ENCODE measurements around the gene USF1. TPM values are rescaled to one million over a fixed set of nuclear protein-coding genes. Genes with fewer than 3 reads are reported as not detected.

The USF1 gene
- total and polyA plus RNA-seq, 9 of the 15 experiments (the other 6 are each of a cell fraction or from before 2014, with no cell fraction given), result 7.4 to 60.2 (median 54.2) TPM

DNA sequence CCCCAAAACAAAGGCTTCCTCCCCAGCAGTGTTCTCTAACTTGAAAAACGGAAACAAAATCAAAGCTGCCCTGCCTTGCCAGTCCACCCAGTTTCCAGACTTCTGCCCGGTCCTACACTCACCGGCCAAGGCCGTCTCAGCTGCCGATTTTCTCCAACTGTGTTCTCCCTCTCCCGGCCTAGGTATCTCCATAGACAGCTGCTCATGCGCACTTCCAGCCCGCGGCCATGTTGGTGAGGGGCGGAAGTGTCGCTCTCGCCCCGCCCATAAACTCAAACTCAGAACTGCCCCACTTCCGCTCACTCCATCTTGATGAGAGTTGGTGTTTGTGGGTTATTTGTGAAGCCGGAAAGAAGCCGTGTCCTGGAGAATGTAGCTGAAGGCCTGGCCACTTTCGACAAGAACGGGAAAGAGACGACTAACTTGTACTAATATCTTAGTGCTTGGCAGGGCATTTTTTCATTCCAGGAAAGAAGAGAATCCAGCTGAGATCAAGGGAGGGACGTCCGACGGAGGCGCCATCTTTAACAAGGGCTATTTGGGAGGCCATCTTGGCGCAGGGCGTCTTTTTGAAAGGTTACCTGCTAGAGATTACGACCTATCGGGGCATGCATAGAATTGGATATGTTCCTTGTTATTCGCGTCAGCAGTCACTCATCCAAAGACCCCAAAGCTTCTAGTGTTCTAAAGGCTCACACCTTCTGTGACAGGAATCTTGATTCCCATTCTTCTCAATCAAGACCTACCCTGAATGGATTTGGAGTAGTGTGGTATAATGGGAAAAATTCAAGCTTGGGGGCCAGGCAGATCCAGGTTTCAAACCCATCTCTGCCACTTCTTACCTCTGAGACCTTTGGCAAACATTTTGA, at the start of gene USF1 (continued):
- TF ChIP-seq, protein P1, sequence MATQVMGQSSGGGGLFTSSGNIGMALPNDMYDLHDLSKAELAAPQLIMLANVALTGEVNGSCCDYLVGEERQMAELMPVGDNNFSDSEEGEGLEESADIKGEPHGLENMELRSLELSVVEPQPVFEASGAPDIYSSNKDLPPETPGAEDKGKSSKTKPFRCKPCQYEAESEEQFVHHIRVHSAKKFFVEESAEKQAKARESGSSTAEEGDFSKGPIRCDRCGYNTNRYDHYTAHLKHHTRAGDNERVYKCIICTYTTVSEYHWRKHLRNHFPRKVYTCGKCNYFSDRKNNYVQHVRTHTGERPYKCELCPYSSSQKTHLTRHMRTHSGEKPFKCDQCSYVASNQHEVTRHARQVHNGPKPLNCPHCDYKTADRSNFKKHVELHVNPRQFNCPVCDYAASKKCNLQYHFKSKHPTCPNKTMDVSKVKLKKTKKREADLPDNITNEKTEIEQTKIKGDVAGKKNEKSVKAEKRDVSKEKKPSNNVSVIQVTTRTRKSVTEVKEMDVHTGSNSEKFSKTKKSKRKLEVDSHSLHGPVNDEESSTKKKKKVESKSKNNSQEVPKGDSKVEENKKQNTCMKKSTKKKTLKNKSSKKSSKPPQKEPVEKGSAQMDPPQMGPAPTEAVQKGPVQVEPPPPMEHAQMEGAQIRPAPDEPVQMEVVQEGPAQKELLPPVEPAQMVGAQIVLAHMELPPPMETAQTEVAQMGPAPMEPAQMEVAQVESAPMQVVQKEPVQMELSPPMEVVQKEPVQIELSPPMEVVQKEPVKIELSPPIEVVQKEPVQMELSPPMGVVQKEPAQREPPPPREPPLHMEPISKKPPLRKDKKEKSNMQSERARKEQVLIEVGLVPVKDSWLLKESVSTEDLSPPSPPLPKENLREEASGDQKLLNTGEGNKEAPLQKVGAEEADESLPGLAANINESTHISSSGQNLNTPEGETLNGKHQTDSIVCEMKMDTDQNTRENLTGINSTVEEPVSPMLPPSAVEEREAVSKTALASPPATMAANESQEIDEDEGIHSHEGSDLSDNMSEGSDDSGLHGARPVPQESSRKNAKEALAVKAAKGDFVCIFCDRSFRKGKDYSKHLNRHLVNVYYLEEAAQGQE (IDR thresholded peaks at IDR 0.05; ENCODE audit: borderline replicate concordance), result 0 out of 2 replicates have a peak, but pooled peaks have one; percentile 2
- TF ChIP-seq, protein P1 (CRISPR knock-in tag; IDR thresholded peaks at IDR 0.05; ENCODE audit: low read depth), result no peak
- TF ChIP-seq ZNF224 (CRISPR knock-in tag; IDR thresholded peaks at IDR 0.05), result 0 out of 2 replicates have a peak, but pooled peaks have one; percentile 36
- TF ChIP-seq, protein P2, sequence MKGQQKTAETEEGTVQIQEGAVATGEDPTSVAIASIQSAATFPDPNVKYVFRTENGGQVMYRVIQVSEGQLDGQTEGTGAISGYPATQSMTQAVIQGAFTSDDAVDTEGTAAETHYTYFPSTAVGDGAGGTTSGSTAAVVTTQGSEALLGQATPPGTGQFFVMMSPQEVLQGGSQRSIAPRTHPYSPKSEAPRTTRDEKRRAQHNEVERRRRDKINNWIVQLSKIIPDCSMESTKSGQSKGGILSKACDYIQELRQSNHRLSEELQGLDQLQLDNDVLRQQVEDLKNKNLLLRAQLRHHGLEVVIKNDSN (CRISPR knock-in tag; IDR thresholded peaks at IDR 0.05), result no peak
- TF ChIP-seq, protein P3, sequence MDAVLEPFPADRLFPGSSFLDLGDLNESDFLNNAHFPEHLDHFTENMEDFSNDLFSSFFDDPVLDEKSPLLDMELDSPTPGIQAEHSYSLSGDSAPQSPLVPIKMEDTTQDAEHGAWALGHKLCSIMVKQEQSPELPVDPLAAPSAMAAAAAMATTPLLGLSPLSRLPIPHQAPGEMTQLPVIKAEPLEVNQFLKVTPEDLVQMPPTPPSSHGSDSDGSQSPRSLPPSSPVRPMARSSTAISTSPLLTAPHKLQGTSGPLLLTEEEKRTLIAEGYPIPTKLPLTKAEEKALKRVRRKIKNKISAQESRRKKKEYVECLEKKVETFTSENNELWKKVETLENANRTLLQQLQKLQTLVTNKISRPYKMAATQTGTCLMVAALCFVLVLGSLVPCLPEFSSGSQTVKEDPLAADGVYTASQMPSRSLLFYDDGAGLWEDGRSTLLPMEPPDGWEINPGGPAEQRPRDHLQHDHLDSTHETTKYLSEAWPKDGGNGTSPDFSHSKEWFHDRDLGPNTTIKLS (IDR thresholded peaks at IDR 0.05; ENCODE audit: borderline replicate concordance, low read depth), result no peak; the same call in 1 of the 2 replicates
- peak; percentile 22; the same call in 1 of the 2 replicates for TF ChIP-seq SMARCE1 (IDR thresholded peaks at IDR 0.05)
- TF ChIP-seq ZNF41 (CRISPR knock-in tag; conservative IDR thresholded peaks at IDR 0.05), result no peak; the same call in 1 of the 2 replicates
- no peak; the same call in 1 of the 2 replicates for TF ChIP-seq GTF2F1 (IDR thresholded peaks at IDR 0.05; ENCODE audit: low read depth, low read length)
- TF ChIP-seq ZNF143 (CRISPR knock-in tag; IDR thresholded peaks at IDR 0.05), result no peak
- TF ChIP-seq, protein P4, sequence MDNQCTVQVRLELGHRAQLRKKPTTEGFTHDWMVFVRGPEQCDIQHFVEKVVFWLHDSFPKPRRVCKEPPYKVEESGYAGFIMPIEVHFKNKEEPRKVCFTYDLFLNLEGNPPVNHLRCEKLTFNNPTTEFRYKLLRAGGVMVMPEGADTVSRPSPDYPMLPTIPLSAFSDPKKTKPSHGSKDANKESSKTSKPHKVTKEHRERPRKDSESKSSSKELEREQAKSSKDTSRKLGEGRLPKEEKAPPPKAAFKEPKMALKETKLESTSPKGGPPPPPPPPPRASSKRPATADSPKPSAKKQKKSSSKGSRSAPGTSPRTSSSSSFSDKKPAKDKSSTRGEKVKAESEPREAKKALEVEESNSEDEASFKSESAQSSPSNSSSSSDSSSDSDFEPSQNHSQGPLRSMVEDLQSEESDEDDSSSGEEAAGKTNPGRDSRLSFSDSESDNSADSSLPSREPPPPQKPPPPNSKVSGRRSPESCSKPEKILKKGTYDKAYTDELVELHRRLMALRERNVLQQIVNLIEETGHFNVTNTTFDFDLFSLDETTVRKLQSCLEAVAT (IDR thresholded peaks at IDR 0.05), result no peak
- TF ChIP-seq ZSCAN29 (IDR thresholded peaks at IDR 0.05), result no peak
- peak; percentile 83 for TF ChIP-seq CREM (IDR thresholded peaks at IDR 0.05; ENCODE audit: low read depth)
- no peak for TF ChIP-seq ZNF780A (CRISPR knock-in tag; IDR thresholded peaks at IDR 0.05)
- no peak for TF ChIP-seq MTA1 (IDR thresholded peaks at IDR 0.05; ENCODE audit: borderline replicate concordance)
- TF ChIP-seq KLF1 (tag; IDR thresholded peaks at IDR 0.05), result peak; percentile 32; the same call in 1 of the 2 replicates
- no peak for TF ChIP-seq MAFF (IDR thresholded peaks at IDR 0.05; ENCODE audit: low read length)
- no peak for TF ChIP-seq BRF1 (IDR thresholded peaks at IDR 0.05; ENCODE audit: borderline replicate concordance, extremely low read depth, insufficient read length)
